ENCODE measurements around the gene SERPINE3.

GRCh38 chr13:51298812-51299211 lies 40.7 kb upstream of the SERPINE3 start:
- TF ChIP-seq CSDC2 (CRISPR knock-in tag; IDR thresholded peaks at IDR 0.05) (no peak), ARNTL (CRISPR knock-in tag; IDR thresholded peaks at IDR 0.05; ENCODE audit: borderline replicate concordance, low read depth) (no peak), GLIS3 (CRISPR knock-in tag; IDR thresholded peaks at IDR 0.05) (no peak)

Measured in SK-N-SH treated with all-trans-retinoic acid at 6 μM for 48 hours (cell line).